Neural crest cell (in vitro differentiated cells): Measurements from ENCODE around the gene RETREG1. TPM values are rescaled to one million over a fixed set of nuclear protein-coding genes. Genes with fewer than 3 reads are reported as not detected.

ENCODE experiments used
- DNase-seq: peaks from one replicate; pipeline ENCODE4 v3.0.0; 2021; ENCODE audit warnings: low read depth, mixed read lengths, low spot score
- H3K27ac Mint-ChIP-seq: one replicate; pipeline ENCODE4 v1.8.0; 2021; ENCODE audit warnings: mild to moderate bottlenecking, mixed read lengths; ENCODE audit not compliant: unreplicated experiment
- H3K27me3 Mint-ChIP-seq: 2 replicates; pipeline ENCODE4 v1.8.0; 2021; ENCODE audit warnings: low read depth, mild to moderate bottlenecking, mixed read lengths
- H3K36me3 Mint-ChIP-seq: 2 replicates; pipeline ENCODE4 v1.8.0; 2021; ENCODE audit warnings: low read depth, mild to moderate bottlenecking, mixed read lengths
- H3K4me1 Mint-ChIP-seq: 2 replicates; pipeline ENCODE4 v1.8.0; 2021; ENCODE audit warnings: mixed read lengths
- H3K4me3 Mint-ChIP-seq: one replicate; pipeline ENCODE4 v1.8.0; 2021; ENCODE audit warnings: mild to moderate bottlenecking, mixed read lengths
- H3K9me3 Mint-ChIP-seq: 2 replicates; pipeline ENCODE4 v1.8.0; 2021; ENCODE audit warnings: mixed read lengths
- CTCF ChIP-seq: fragments of 200-600 bp; sonication (generic); conservative IDR thresholded peaks from 2 replicates; pipeline ENCODE4 v1.5.0; 2021; ENCODE audit warnings: antibody characterized with exemption, mild to moderate bottlenecking
- total RNA-seq: library from RNA; stranded (reverse); gene quantifications from 2 replicates; pipeline ENCODE4 v1.2.1, GENCODE V29; 2021

RETREG1 gene
- total RNA-seq, 1 donor from 2014 or later = 6.2 TPM

GRCh38 chr5:16459451-16459850 lies 157.3 kb downstream of the RETREG1 start:
- H3K4me3 Mint-ChIP-seq = no peak overlapping the region
- peaks cover 4% of the 10 kb centered on the region for H3K36me3 Mint-ChIP-seq
- H3K9me3 Mint-ChIP-seq = no peaks in the 10 kb centered on the region
- TF ChIP-seq CTCF = no peak
- H3K27ac Mint-ChIP-seq = no peak overlapping the region
- no peaks in the 10 kb centered on the region for H3K27me3 Mint-ChIP-seq
- no peak for DNase-seq
- H3K4me1 Mint-ChIP-seq = peaks cover 24% of the 10 kb centered on the region

GRCh38 chr5:16457853-16458252 lies 158.9 kb downstream of the RETREG1 start:
- Mint-ChIP-seq H3K36me3 (peaks cover 4% of the 10 kb centered on the region), H3K4me3 (no peak overlapping the region), H3K27me3 (no peaks in the 10 kb centered on the region), H3K27ac (no peak overlapping the region), H3K9me3 (no peaks in the 10 kb centered on the region), H3K4me1 (peaks cover 13% of the 10 kb centered on the region)
- no peak for DNase-seq
- no peak for TF ChIP-seq CTCF

- Mint-ChIP-seq H3K9me3 (no peaks in the 10 kb centered on the region), H3K36me3 (peaks cover 4% of the 10 kb centered on the region)
Observed at GRCh38 chr5:16457451-16457850, 159.3 kb downstream of the RETREG1 start.

GRCh38 chr5:16456103-16456832 lies 160.5 kb downstream of the RETREG1 start:
- Mint-ChIP-seq H3K27ac (peak overlapping the region; percentile 16), H3K9me3 (no peaks in the 10 kb centered on the region), H3K27me3 (no peaks in the 10 kb centered on the region), H3K4me3 (no peak overlapping the region), H3K36me3 (peaks cover 5% of the 10 kb centered on the region), H3K4me1 (peaks cover 9% of the 10 kb centered on the region)
- TF ChIP-seq CTCF = peak; percentile 84
- DNase-seq = peak; percentile 12

More at GRCh38 chr5:16457451-16457850, 159.3 kb downstream of the RETREG1 start:
- TF ChIP-seq CTCF = peak; percentile 14
- Mint-ChIP-seq H3K27ac (no peak overlapping the region), H3K4me1 (peaks cover 13% of the 10 kb centered on the region), H3K27me3 (no peaks in the 10 kb centered on the region), H3K4me3 (no peak overlapping the region)
- no peak for DNase-seq

- Mint-ChIP-seq H3K9me3 (no peaks in the 10 kb centered on the region), H3K36me3 (peaks cover 4% of the 10 kb centered on the region), H3K4me1 (peaks cover 6% of the 10 kb centered on the region), H3K27me3 (no peaks in the 10 kb centered on the region), H3K27ac (peak overlapping the region; percentile 16), H3K4me3 (no peak overlapping the region)
- DNase-seq = no peak
- no peak for TF ChIP-seq CTCF
Observed at GRCh38 chr5:16455668-16456067, 161.1 kb downstream of the RETREG1 start.
